HEK293 (cell line): ENCODE data around the gene LCTL.

Experiments
- CTCF ChIA-PET: fragments of 350-600 bp; formaldehyde crosslinking; extraction: SDS; loops from one replicate; lab custom pipeline; 2021; ENCODE audit warnings: antibody characterized with exemption; lab: Yijun Ruan, JAX
- POLR2A ChIA-PET: fragments of 300-600 bp; formaldehyde crosslinking; extraction: SDS; loops from one replicate; lab custom pipeline; 2020; ENCODE audit warnings: antibody characterized with exemption, inconsistent platforms; lab: Yijun Ruan, JAX
- H3K27ac ChIP-seq: fragments of 200-500 bp; sonication (Bioruptor generic); 2 replicates; pipeline ENCODE4 v1.5.1; 2014; ENCODE audit warnings: low read depth, low read length, control low read depth, inconsistent platforms; ENCODE audit errors: extremely low read depth
- H3K36me3 ChIP-seq, 2 experiments: fragments of 200-500 bp in 1 of 2; sonication (Bioruptor generic) in 1 of 2; 1 replicate in 1 of 2; 2 replicates in 1 of 2; pipeline ENCODE4 v1.5.1; 2014 to 2017; ENCODE audit warnings: inconsistent platforms in 2 of 2, low read length in 2 of 2; ENCODE audit not compliant: control insufficient read depth in 2 of 2, insufficient read depth in 1 of 2
- H3K4me1 ChIP-seq: fragments of 200-500 bp; sonication (Bioruptor generic); 2 replicates; pipeline ENCODE4 v1.5.1; 2014; ENCODE audit warnings: mild to moderate bottlenecking, low read length, inconsistent platforms; ENCODE audit not compliant: control insufficient read depth, insufficient read depth
- H3K4me3 ChIP-seq: 2 replicates; pipeline ENCODE4 v1.5.1; 2011; ENCODE audit warnings: low read depth, mild to moderate bottlenecking, control low read depth, low read length, moderate library complexity
- H3K9me3 ChIP-seq: fragments of 200-500 bp; sonication (Bioruptor generic); 2 replicates; pipeline ENCODE4 v1.5.1; 2014; ENCODE audit warnings: low read depth, low read length, inconsistent platforms; ENCODE audit not compliant: control insufficient read depth, insufficient read depth
- GLIS1 ChIP-seq: fragments of 450-650 bp; formaldehyde crosslinking; IDR thresholded peaks from 2 replicates; pipeline ENCODE4 v1.5.1; 2016; ENCODE audit warnings: missing biosample characterization, missing genetic modification characterization
- HOXA7 ChIP-seq: sonication (generic); formaldehyde crosslinking; IDR thresholded peaks from 2 replicates; pipeline ENCODE4 v1.8.1; 2022; ENCODE audit warnings: missing genetic modification reagents, borderline replicate concordance
- PRDM1 ChIP-seq: fragments of 450-650 bp; formaldehyde crosslinking; IDR thresholded peaks from 2 replicates; pipeline ENCODE4; 2016; ENCODE audit warnings: missing biosample characterization, missing genetic modification characterization
- SP3 ChIP-seq: fragments of 450-650 bp; formaldehyde crosslinking; IDR thresholded peaks from 2 replicates; pipeline ENCODE4 v1.5.1; 2016; ENCODE audit warnings: missing biosample characterization, missing genetic modification characterization
- SP7 ChIP-seq: fragments of 450-650 bp; formaldehyde crosslinking; IDR thresholded peaks from 2 replicates; pipeline ENCODE4 v1.5.1; 2016; ENCODE audit warnings: missing biosample characterization, missing genetic modification characterization
- YY1 ChIP-seq: fragments of 450-650 bp; formaldehyde crosslinking; IDR thresholded peaks from 2 replicates; pipeline ENCODE4 v1.5.1; 2018; ENCODE audit warnings: missing biosample characterization, missing genetic modification characterization
- ZBTB44 ChIP-seq: fragments of 450-650 bp; IDR thresholded peaks from 2 replicates; pipeline ENCODE4 v1.5.1; 2018; ENCODE audit warnings: missing biosample characterization, mild to moderate bottlenecking, missing genetic modification characterization
- ZBTB48 ChIP-seq: fragments of 450-650 bp; formaldehyde crosslinking; IDR thresholded peaks from 2 replicates; pipeline ENCODE4 v1.5.1; 2016; ENCODE audit warnings: missing biosample characterization, missing genetic modification characterization
- ZNF138 ChIP-seq: fragments of 450-650 bp; formaldehyde crosslinking; IDR thresholded peaks from 2 replicates; pipeline ENCODE4 v1.5.1; 2016; ENCODE audit warnings: missing biosample characterization, missing genetic modification characterization, borderline replicate concordance
- ZNF324 ChIP-seq: fragments of 450-650 bp; formaldehyde crosslinking; IDR thresholded peaks from 2 replicates; pipeline ENCODE4 v1.5.1; 2016; ENCODE audit warnings: missing biosample characterization, missing genetic modification characterization
- ZNF404 ChIP-seq: fragments of 450-650 bp; formaldehyde crosslinking; IDR thresholded peaks from 2 replicates; pipeline ENCODE4 v1.5.1; 2017; ENCODE audit warnings: missing biosample characterization, missing genetic modification characterization
- ZNF48 ChIP-seq: fragments of 450-650 bp; formaldehyde crosslinking; IDR thresholded peaks from 2 replicates; pipeline ENCODE4 v1.5.1; 2016; ENCODE audit warnings: missing biosample characterization, missing genetic modification characterization
- ZNF501 ChIP-seq: fragments of 450-650 bp; formaldehyde crosslinking; IDR thresholded peaks from 2 replicates; pipeline ENCODE4 v1.5.1; 2016; ENCODE audit warnings: missing biosample characterization, missing genetic modification characterization
- ZNF585B ChIP-seq: fragments of 450-650 bp; formaldehyde crosslinking; IDR thresholded peaks from 2 replicates; pipeline ENCODE4 v1.5.1; 2016; ENCODE audit warnings: missing biosample characterization, missing genetic modification characterization
- ZNF624 ChIP-seq: fragments of 450-650 bp; formaldehyde crosslinking; IDR thresholded peaks from 2 replicates; pipeline ENCODE4 v1.5.1; 2017; ENCODE audit warnings: missing biosample characterization, missing genetic modification characterization
- ZNF654 ChIP-seq: fragments of 450-650 bp; formaldehyde crosslinking; IDR thresholded peaks from 2 replicates; pipeline ENCODE4 v1.5.1; 2016; ENCODE audit warnings: low read depth, missing biosample characterization, missing genetic modification characterization
- ZNF692 ChIP-seq: fragments of 450-650 bp; formaldehyde crosslinking; IDR thresholded peaks from 2 replicates; pipeline ENCODE4 v1.5.1; 2016; ENCODE audit warnings: missing biosample characterization, missing genetic modification characterization
- ZNF791 ChIP-seq: fragments of 450-650 bp; formaldehyde crosslinking; IDR thresholded peaks from 2 replicates; pipeline ENCODE4 v1.5.1; 2016; ENCODE audit warnings: missing biosample characterization, missing genetic modification characterization
- ZNF830 ChIP-seq: fragments of 450-650 bp; IDR thresholded peaks from 2 replicates; pipeline ENCODE4 v1.5.0; 2018; ENCODE audit warnings: missing biosample characterization, missing genetic modification characterization, low read depth, mild to moderate bottlenecking, moderate library complexity
- TF ChIP-seq, protein P1 (sequence below): fragments of 450-650 bp; formaldehyde crosslinking; IDR thresholded peaks from 2 replicates; pipeline ENCODE4 v1.5.1; 2016; ENCODE audit warnings: missing biosample characterization, missing genetic modification characterization
- TF ChIP-seq, protein P2 (sequence below): fragments of 450-650 bp; formaldehyde crosslinking; IDR thresholded peaks from 2 replicates; pipeline ENCODE4 v1.5.1; 2016; ENCODE audit warnings: missing biosample characterization, missing genetic modification characterization
- TF ChIP-seq, protein P3 (sequence below): fragments of 450-650 bp; formaldehyde crosslinking; optimal IDR thresholded peaks from 2 replicates; pipeline ENCODE3; 2016; ENCODE audit warnings: missing biosample characterization, mild to moderate bottlenecking, missing genetic modification characterization

LCTL gene

DNA sequence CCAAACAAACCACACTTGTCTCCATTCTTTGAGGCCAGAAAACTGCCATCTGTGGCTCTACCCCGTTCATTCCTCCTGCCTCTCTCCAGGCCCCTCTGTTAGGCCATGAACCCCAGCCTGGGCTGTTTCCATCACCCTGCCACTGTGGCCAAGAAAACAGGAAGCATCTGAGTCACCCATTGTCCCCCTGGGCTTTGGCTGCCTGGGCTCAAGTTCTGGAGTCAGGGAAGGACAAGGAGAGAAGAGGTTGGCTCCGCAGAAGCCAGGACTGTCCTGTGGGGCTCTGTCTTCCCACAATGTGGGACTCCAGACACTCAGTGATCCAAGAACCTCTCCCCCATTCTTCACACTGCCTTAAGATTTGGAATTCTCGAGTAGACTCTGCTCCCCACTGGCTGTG lies 14.8 kb upstream of the LCTL start:
- Histone ChIP-seq H3K27ac (no peak overlapping the region), H3K4me1 (no peaks in the 10 kb centered on the region), H3K9me3 (no peaks in the 10 kb centered on the region), H3K4me3 (no peak overlapping the region), H3K36me3 (no peaks in the 10 kb centered on the region)
- POLR2A ChIA-PET: no interaction called here
- TF ChIP-seq YY1 (tag by site-specific recombination) (no peak), SP3 (tag by site-specific recombination) (no peak), HOXA7 (CRISPR knock-in tag) (no peak), SP7 (tag by site-specific recombination) (no peak), PRDM1 (tag by site-specific recombination) (no peak), ZNF48 (tag by site-specific recombination) (no peak), ZNF138 (tag by site-specific recombination) (no peak), ZNF501 (tag by site-specific recombination) (no peak)
- CTCF ChIA-PET: interaction anchor here (0.5 kb wide), 1 partner anchor 82 kb away, joined by 3 read pairs; no protein-coding TSS in a partner anchor

- no peak overlapping the region for H3K27ac ChIP-seq
- POLR2A ChIA-PET: no interaction called here
These were observed 12.6 kb upstream of the LCTL start for GRCh38 chr15:66578286-66578875.

GRCh38 chr15:66574596-66574950 lies 8.8 kb upstream of the LCTL start:
- Histone ChIP-seq H3K4me3 (no peak overlapping the region), H3K9me3 (no peaks in the 10 kb centered on the region), H3K27ac (no peak overlapping the region), H3K36me3 (no peaks in the 10 kb centered on the region), H3K4me1 (no peaks in the 10 kb centered on the region)
- ChIA-PET POLR2A (interaction anchor here (0.6 kb wide), 1 partner anchor 703 kb away, joined by 4 read pairs; no protein-coding TSS in a partner anchor), CTCF (interaction anchor here (0.6 to 1.4 kb wide), 4 partner anchors 8 to 1076 kb away, joined by 3 to 8 read pairs (median 5); no protein-coding TSS in a partner anchor)
- TF ChIP-seq, protein P1, sequence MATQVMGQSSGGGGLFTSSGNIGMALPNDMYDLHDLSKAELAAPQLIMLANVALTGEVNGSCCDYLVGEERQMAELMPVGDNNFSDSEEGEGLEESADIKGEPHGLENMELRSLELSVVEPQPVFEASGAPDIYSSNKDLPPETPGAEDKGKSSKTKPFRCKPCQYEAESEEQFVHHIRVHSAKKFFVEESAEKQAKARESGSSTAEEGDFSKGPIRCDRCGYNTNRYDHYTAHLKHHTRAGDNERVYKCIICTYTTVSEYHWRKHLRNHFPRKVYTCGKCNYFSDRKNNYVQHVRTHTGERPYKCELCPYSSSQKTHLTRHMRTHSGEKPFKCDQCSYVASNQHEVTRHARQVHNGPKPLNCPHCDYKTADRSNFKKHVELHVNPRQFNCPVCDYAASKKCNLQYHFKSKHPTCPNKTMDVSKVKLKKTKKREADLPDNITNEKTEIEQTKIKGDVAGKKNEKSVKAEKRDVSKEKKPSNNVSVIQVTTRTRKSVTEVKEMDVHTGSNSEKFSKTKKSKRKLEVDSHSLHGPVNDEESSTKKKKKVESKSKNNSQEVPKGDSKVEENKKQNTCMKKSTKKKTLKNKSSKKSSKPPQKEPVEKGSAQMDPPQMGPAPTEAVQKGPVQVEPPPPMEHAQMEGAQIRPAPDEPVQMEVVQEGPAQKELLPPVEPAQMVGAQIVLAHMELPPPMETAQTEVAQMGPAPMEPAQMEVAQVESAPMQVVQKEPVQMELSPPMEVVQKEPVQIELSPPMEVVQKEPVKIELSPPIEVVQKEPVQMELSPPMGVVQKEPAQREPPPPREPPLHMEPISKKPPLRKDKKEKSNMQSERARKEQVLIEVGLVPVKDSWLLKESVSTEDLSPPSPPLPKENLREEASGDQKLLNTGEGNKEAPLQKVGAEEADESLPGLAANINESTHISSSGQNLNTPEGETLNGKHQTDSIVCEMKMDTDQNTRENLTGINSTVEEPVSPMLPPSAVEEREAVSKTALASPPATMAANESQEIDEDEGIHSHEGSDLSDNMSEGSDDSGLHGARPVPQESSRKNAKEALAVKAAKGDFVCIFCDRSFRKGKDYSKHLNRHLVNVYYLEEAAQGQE (tag by site-specific recombination): no peak
- TF ChIP-seq, protein P2, sequence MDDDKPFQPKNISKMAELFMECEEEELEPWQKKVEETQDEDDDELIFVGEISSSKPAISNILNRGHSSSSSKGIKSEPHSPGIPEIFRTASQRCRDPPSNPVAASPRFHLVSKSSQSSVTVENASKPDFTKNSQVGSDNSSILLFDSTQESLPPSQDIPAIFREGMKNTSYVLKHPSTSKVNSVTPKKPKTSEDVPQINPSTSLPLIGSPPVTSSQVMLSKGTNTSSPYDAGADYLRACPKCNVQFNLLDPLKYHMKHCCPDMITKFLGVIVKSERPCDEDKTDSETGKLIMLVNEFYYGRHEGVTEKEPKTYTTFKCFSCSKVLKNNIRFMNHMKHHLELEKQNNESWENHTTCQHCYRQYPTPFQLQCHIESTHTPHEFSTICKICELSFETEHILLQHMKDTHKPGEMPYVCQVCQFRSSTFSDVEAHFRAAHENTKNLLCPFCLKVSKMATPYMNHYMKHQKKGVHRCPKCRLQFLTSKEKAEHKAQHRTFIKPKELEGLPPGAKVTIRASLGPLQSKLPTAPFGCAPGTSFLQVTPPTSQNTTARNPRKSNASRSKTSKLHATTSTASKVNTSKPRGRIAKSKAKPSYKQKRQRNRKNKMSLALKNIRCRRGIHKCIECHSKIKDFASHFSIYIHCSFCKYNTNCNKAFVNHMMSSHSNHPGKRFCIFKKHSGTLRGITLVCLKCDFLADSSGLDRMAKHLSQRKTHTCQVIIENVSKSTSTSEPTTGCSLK (tag by site-specific recombination): no peak
- TF ChIP-seq ZBTB44 (no peak), ZBTB48 (tag by site-specific recombination) (no peak), ZNF404 (tag by site-specific recombination) (no peak), ZNF830 (tag by site-specific recombination) (no peak), PRDM1 (tag by site-specific recombination) (no peak), ZNF654 (tag by site-specific recombination) (no peak)

More at GRCh38 chr15:66578286-66578875, 12.6 kb upstream of the LCTL start:
- H3K36me3 ChIP-seq: no peaks in the 10 kb centered on the region
- H3K4me3 ChIP-seq: no peak overlapping the region
- CTCF ChIA-PET: interaction anchor here (0.6 to 2.0 kb wide), 3 partner anchors 12 to 240 kb away, joined by 3 to 12 read pairs (median 4); partner anchors contain the start of gene LCTL
- H3K4me1 ChIP-seq: no peaks in the 10 kb centered on the region
- TF ChIP-seq ZNF830 (tag by site-specific recombination) (no peak), ZNF692 (tag by site-specific recombination) (no peak), ZNF791 (tag by site-specific recombination) (no peak), GLIS1 (tag by site-specific recombination) (no peak), ZNF324 (tag by site-specific recombination) (no peak), ZNF585B (tag by site-specific recombination) (no peak), ZNF624 (tag by site-specific recombination) (no peak)
- TF ChIP-seq, protein P3, sequence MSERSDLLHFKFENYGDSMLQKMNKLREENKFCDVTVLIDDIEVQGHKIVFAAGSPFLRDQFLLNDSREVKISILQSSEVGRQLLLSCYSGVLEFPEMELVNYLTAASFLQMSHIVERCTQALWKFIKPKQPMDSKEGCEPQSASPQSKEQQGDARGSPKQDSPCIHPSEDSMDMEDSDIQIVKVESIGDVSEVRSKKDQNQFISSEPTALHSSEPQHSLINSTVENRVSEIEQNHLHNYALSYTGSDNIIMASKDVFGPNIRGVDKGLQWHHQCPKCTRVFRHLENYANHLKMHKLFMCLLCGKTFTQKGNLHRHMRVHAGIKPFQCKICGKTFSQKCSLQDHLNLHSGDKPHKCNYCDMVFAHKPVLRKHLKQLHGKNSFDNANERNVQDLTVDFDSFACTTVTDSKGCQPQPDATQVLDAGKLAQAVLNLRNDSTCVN: no peak
- H3K9me3 ChIP-seq: no peaks in the 10 kb centered on the region
